Measurements from ENCODE around the gene C10orf71. TPM values are rescaled to one million over a fixed set of nuclear protein-coding genes. Genes with fewer than 3 reads are reported as not detected.

C10orf71 gene
- total RNA-seq, 2 donors from 2014 or later, result 0.26 to 0.99 TPM

DNA sequence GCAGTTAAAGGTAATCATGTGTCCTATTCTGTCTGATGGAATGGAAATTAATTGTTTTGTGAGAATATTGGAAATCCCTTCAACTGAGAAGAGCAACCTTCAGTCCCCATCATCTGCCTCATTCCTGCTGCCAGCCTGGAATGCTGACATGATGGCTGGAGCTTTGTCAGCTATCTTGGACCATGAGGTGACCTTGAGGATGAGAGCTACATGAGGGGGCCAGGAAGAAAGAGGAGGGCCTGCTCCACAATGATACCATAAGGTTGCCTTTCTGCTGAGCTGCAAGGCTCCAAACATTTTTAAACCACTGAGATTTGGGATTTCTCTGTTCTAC lies 40.7 kb upstream of the C10orf71 start:
- Histone ChIP-seq H3K36me3 (replicated peaks in 1 of 2; ENCODE audit: insufficient read depth in 1 of 2, low read depth in 2 of 2) (no peaks in the 10 kb centered on the region), H3K4me3 (no peak overlapping the region), H3K27ac (no peak overlapping the region), H3K4me1 (no peaks in the 10 kb centered on the region), H3K9me3 (no peaks in the 10 kb centered on the region), H3K27me3 (no peaks in the 10 kb centered on the region)
- no peak for ATAC-seq
- intact Hi-C loops (cut with DNase I), result no loop called here
- DNase-seq, result no peak
- TF ChIP-seq, protein P1, sequence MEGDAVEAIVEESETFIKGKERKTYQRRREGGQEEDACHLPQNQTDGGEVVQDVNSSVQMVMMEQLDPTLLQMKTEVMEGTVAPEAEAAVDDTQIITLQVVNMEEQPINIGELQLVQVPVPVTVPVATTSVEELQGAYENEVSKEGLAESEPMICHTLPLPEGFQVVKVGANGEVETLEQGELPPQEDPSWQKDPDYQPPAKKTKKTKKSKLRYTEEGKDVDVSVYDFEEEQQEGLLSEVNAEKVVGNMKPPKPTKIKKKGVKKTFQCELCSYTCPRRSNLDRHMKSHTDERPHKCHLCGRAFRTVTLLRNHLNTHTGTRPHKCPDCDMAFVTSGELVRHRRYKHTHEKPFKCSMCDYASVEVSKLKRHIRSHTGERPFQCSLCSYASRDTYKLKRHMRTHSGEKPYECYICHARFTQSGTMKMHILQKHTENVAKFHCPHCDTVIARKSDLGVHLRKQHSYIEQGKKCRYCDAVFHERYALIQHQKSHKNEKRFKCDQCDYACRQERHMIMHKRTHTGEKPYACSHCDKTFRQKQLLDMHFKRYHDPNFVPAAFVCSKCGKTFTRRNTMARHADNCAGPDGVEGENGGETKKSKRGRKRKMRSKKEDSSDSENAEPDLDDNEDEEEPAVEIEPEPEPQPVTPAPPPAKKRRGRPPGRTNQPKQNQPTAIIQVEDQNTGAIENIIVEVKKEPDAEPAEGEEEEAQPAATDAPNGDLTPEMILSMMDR (IDR thresholded peaks at IDR 0.05), result no peak
- no peak for TF ChIP-seq POLR2A (IDR thresholded peaks at IDR 0.05)

DNA sequence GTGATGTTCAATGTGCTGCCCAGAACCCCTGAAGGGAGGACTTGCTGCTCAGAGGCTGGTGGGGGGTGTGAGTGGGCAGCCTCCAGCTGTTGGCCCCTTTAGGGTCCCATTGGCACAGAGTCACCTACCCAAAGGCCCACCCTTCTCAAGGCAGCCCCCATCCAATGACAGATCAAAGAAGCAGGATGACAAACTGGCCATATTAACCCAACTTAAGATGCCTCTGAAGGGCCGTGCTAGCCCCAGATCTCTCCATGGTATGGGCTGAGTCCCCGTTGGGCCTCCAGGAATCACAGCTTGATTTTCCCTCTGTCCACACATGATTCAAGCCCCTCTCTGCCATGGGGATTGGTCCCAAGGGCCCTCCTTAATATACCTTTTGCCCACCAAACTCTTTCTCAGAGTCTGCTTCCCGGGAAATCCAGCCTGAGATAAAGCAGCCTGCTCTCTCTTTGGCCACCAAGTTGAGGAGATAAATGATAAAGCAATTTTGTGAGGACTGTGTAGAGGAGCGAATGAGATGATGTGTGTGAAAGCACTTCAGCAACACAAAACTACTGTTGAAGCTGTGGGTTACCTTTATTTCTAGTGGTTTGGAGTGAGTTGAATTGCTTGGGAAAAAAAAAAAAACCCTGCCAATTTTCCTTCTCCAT lies 38.2 kb upstream of the C10orf71 start:
- Histone ChIP-seq H3K4me1 (no peaks in the 10 kb centered on the region), H3K27ac (no peak overlapping the region), H3K27me3 (no peaks in the 10 kb centered on the region), H3K9me3 (no peaks in the 10 kb centered on the region), H3K36me3 (replicated peaks in 1 of 2; ENCODE audit: insufficient read depth in 1 of 2, low read depth in 2 of 2) (no peaks in the 10 kb centered on the region), H3K4me3 (no peak overlapping the region)
- intact Hi-C loops (cut with DNase I), result no loop called here
- ATAC-seq, result no peak
- no peak for DNase-seq
- TF ChIP-seq, protein P1 (IDR thresholded peaks at IDR 0.05), result no peak
- no peak for TF ChIP-seq POLR2A (IDR thresholded peaks at IDR 0.05)
- WGBS, 2 donors, result 75 to 83% methylated on average over 4 of the region's 4 CpGs

DNA sequence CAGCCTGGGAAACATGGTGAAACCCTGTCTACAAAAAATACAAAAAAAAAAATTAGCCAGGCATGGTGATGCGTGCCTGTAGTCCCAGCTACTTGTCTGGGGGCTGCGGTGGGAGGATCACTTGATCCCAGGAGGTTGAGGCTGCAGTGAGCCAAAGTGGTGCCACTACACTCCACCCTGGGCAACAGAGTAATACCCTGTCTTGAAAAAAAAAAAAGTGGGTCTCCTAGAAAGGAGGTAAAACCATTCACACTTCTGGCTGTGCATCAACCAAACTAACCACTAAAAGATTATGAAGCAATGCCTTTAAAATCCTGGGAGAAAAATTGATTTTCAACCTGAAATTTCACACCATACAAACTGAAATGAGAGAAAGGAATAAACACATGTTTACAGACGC lies 35.4 kb upstream of the C10orf71 start:
- no peak for DNase-seq
- no peak for TF ChIP-seq POLR2A (IDR thresholded peaks at IDR 0.05)
- TF ChIP-seq, protein P1 (IDR thresholded peaks at IDR 0.05), result no peak
- no peak overlapping the region for H3K27ac ChIP-seq
- no peaks in the 10 kb centered on the region for H3K27me3 ChIP-seq
- H3K36me3 ChIP-seq (replicated peaks in 1 of 2; ENCODE audit: insufficient read depth in 1 of 2, low read depth in 2 of 2), result no peaks in the 10 kb centered on the region
- no peak overlapping the region for H3K4me3 ChIP-seq
- H3K9me3 ChIP-seq, result no peaks in the 10 kb centered on the region
- no peak for ATAC-seq
- intact Hi-C loops (cut with DNase I), result no loop called here
- no peaks in the 10 kb centered on the region for H3K4me1 ChIP-seq
- WGBS, 2 donors, result 69 to 70% methylated on average over 3 of the region's 3 CpGs

DNA sequence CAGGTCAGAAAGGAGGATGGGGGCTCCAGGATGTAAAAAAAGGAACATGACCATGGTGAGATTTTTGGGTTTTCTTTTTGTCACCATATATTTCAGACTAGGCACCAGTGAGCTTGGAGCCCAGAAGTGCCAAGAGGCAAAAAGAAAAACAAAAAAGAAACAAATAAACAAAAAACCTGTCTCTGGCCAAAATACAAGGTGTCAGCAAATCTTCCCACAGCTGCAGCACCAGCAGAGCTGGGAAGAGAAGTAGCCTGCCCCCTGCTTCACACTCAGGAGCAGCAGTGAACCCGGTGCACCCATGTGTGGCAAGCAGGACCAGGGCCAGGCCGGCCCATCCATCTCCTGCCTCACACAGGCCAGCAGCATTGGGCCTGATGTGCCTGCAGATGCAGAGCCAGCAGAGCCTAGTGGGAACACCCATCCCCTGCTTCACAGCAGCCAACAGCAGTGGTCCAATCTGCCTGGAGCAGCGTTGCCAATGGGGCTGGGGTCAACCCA lies 34.7 kb upstream of the C10orf71 start:
- DNase-seq, result no peak
- Histone ChIP-seq H3K4me1 (no peaks in the 10 kb centered on the region), H3K9me3 (no peaks in the 10 kb centered on the region), H3K36me3 (replicated peaks in 1 of 2; ENCODE audit: insufficient read depth in 1 of 2, low read depth in 2 of 2) (no peaks in the 10 kb centered on the region), H3K4me3 (no peak overlapping the region), H3K27ac (no peak overlapping the region), H3K27me3 (no peaks in the 10 kb centered on the region)
- no peak for TF ChIP-seq POLR2A (IDR thresholded peaks at IDR 0.05)
- TF ChIP-seq, protein P1 (IDR thresholded peaks at IDR 0.05), result no peak
- WGBS, 2 donors, result 86 to 92% methylated on average over 3 of the region's 3 CpGs
- intact Hi-C loops (cut with DNase I), result no loop called here
- ATAC-seq, result no peak

DNA sequence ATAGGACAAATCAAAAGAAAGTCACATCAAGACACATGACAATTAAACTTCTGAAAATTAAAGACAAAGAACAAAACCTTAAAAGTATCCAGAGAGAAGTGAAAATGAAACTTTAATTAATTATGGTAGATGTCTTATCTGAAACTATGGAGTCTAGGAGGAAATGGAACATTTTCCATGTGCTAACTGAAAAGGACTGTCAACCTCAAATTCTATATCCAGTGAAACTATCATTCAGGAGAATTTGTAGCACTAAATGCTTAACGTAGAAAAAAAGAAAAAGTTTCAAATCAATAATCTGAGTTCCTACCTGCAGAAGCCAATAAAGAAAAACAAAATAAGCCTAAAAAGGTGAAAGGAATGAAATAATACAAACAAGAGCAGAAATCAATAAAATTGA lies 33.1 kb upstream of the C10orf71 start:
- H3K27ac ChIP-seq, result no peak overlapping the region
- no peaks in the 10 kb centered on the region for H3K9me3 ChIP-seq
- H3K4me1 ChIP-seq, result no peaks in the 10 kb centered on the region
- WGBS, 2 donors, result 71 to 77% methylated on average over 1 of the region's 1 CpG
- intact Hi-C loops (cut with DNase I), result no loop called here
- H3K4me3 ChIP-seq, result no peak overlapping the region
- H3K36me3 ChIP-seq (replicated peaks in 1 of 2; ENCODE audit: insufficient read depth in 1 of 2, low read depth in 2 of 2), result no peaks in the 10 kb centered on the region
- H3K27me3 ChIP-seq, result no peaks in the 10 kb centered on the region
- TF ChIP-seq POLR2A (IDR thresholded peaks at IDR 0.05), result no peak
- TF ChIP-seq, protein P1 (IDR thresholded peaks at IDR 0.05), result no peak
- DNase-seq, result no peak
- no peak for ATAC-seq

Measured in body of pancreas (tissue), 4 donors.